ENCODE data around the gene HAUS3.

The HAUS3 gene, protein sequence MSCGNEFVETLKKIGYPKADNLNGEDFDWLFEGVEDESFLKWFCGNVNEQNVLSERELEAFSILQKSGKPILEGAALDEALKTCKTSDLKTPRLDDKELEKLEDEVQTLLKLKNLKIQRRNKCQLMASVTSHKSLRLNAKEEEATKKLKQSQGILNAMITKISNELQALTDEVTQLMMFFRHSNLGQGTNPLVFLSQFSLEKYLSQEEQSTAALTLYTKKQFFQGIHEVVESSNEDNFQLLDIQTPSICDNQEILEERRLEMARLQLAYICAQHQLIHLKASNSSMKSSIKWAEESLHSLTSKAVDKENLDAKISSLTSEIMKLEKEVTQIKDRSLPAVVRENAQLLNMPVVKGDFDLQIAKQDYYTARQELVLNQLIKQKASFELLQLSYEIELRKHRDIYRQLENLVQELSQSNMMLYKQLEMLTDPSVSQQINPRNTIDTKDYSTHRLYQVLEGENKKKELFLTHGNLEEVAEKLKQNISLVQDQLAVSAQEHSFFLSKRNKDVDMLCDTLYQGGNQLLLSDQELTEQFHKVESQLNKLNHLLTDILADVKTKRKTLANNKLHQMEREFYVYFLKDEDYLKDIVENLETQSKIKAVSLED

DNA sequence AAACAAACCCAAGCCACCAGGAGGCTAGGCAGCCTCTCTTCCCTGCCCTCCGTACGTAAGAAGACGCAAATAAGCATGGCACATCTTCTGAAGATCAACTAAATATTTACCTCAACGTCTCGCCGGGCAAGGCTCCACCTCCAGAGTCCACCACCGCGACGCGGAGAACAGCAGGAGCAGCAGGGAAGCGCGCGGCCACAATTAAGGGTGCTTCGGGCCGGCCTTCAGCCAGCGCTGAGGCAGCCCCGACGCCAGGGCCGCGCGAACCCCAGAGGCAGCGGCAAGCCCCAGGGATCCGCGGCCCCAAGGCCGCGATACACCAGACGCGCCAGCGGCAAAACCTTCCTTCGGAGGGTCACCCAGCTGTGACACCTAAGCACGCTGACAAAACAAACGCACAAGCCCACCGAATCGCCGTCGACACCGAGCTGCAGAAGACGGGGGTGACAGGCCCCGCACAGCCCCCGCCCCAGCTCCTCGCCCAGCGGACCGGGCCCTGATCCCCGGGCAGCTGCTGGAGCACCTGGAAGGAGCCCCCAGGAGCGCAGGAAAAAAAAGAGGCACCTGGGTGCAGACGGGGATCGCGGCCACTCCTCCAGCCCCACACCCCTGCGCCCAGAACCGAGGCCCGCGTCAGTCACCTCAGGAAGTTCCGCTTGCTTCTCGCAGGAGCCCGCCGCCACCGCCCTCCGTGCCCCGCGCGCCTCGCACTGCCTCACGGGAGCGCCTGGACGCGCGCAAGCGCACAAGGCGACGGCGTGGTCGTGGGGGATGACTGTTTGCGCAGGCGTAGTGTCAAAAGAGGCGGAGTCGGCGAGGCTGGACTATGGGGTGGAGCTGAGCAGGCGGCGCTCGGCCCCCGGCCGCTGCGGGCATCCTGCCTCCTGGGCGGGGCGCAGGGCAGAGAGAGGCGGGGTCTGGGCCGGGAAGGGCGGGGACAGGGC lies at the start of gene HAUS3, which contains the start of gene POLN:
Gene HAUS3 (minus strand): TSS at position 712 of the 944 bp plus-strand sequence. CDS start 1,175 bp downstream, outside the sequence.
Gene POLN (minus strand): TSS at position 712 of the 944 bp plus-strand sequence. CDS start 12,890 bp downstream, outside the sequence.
- FAIRE-seq, result no peak

GRCh38 chr4:2290974-2291704 lies 49.2 kb upstream of the HAUS3 start:
- FAIRE-seq, result no peak

GRCh38 chr4:2290488-2290887 lies 48.6 kb upstream of the HAUS3 start:
- FAIRE-seq, result no peak

GRCh38 chr4:2289955-2290333 lies 48.0 kb upstream of the HAUS3 start:
- FAIRE-seq, result no peak

- FAIRE-seq, result no peak
Measured at GRCh38 chr4:2289311-2289954, 47.5 kb upstream of the HAUS3 start.

DNA sequence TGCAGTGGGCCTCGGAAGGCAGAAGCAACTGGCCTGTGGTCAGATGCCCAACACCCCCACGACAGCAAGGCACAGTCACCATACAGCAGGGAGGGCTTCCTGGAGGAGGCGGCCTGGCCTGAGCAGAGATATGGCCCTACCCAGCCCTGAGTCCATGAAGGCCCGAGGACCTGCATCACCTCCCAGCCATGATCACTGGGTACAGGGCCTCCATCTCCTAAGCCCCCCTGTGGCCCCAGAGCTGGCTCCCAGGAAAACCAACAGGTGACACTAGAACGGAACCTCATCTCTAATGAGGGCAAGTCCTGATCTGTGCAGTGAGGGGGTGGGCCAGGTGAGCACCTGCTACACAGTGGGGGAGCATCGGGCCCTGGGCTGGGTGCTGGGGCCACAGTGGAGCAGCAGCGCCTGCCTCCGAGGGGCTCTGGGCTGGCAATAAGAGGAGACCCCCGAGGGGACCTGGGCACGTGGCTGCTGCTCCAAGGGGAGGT lies 46.2 kb upstream of the HAUS3 start:
- no peak for FAIRE-seq

- no peak for FAIRE-seq
Measured at GRCh38 chr4:2287594-2287915, 45.6 kb upstream of the HAUS3 start.

DNA sequence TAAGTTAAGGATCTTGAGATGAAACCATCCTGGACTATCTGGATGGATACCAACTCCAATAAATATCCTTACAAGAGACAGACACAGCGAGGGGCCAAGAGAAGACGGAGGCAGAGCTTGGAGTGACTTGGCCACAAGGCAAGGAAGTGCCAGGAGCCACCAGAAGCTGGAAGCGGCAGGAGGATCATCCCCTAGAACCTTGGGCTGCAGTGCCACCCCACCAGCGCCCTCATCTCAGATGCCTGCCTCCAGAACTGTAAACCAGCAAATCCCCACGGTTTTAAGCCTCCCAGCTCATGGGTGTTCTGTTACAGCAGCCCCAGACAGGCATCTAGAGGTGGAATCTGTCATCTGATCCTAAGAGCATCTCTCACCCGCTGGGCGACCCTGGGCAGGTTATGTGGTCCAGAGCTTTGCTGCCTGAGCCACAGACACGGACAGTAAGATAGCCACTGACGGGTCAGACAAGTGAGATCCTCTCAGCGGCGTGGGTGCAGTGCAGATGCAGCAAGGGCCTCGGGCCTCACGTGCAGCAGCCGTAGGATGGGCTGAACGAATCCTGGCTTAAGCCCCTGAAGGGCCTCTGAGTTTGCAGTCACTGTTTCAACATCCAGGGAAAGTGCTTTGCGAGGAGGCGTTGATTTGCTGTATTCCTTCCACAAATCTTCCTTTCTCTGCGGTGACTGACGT lies 45.1 kb upstream of the HAUS3 start:
- FAIRE-seq, result no peak

DNA sequence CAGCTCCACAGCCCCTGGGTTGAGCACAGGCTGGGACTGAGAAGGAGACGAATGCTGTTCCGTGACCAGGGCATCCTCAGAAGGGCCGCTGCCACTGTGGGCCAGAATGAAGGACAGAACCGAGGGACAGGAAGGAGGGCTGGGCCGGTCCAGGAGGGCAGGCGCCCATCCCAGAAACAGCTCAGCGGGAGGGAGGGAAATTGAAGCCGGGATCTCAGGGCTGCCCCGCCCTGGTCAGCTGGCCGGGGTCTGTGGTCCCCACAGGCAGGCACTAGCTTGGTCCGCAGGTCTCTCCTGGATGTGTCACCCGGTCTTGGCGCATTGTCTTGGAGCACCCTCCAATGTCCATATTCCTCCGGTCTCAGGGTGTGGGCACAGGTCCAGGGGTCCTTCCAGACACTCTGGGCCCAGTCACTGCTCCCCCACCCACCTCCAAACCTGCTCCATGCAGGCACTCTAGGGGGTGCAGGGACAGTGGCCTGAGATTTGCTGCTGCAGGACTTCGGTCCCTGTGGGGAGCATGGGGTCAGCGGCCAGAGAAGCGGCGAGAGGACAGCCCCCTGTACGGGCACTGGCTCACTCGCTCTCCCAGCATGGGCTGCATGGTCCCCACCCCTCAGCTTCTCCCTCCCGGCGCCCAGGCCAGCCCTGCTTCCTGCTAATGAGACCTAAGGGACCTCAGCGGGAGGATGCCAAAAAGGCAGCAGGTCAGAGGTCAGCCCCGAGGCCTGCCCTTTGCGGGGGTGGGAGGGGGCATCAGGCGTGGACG lies 43.9 kb upstream of the HAUS3 start:
- FAIRE-seq, result no peak

GRCh38 chr4:2284934-2285612 lies 43.2 kb upstream of the HAUS3 start:
- FAIRE-seq, result no peak

GRCh38 chr4:2284161-2284933 lies 42.4 kb upstream of the HAUS3 start:
- no peak for FAIRE-seq

GRCh38 chr4:2283199-2283711 lies 41.3 kb upstream of the HAUS3 start:
- no peak for FAIRE-seq

DNA sequence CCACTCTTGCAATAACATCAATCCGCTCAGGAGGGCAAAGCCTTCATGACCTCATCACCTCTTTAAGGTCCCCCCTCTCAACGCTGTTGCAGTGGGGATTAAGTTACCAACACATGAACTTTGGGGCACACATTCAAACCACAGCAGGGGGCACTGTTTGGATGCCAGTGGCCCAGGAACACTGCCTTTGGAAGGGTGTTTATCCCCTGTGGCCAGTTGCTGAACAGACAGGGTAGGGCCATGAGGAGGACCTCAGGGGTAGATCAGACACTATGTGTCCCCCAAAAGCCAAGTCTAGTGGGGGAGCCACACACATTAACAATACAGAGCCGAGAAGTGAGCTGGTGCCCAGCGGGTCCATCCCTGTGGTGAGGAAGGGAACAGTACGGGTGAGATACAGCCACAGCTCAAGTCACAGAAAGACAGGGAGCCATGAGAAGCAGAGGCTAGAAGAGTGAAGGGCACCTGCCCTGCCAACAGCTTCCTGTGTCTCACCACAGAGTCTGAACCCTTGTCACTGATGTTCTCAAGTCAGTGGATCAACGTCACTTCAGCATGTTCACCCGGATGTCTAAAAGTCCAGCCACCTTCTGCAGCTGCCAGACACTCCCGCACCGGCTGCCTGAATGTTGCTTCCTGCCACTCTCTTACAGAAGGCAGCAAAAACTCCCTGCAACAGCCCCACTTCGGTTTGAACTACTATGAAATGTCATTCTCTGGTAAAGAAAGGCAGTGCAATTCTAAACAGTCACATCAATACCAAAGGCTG lies 39.8 kb upstream of the HAUS3 start:
- FAIRE-seq, result no peak

- FAIRE-seq, result no peak
Measured at GRCh38 chr4:2280531-2281300, 38.8 kb upstream of the HAUS3 start.

- no peak for FAIRE-seq
Measured at GRCh38 chr4:2277956-2278355, 36.0 kb upstream of the HAUS3 start.

DNA sequence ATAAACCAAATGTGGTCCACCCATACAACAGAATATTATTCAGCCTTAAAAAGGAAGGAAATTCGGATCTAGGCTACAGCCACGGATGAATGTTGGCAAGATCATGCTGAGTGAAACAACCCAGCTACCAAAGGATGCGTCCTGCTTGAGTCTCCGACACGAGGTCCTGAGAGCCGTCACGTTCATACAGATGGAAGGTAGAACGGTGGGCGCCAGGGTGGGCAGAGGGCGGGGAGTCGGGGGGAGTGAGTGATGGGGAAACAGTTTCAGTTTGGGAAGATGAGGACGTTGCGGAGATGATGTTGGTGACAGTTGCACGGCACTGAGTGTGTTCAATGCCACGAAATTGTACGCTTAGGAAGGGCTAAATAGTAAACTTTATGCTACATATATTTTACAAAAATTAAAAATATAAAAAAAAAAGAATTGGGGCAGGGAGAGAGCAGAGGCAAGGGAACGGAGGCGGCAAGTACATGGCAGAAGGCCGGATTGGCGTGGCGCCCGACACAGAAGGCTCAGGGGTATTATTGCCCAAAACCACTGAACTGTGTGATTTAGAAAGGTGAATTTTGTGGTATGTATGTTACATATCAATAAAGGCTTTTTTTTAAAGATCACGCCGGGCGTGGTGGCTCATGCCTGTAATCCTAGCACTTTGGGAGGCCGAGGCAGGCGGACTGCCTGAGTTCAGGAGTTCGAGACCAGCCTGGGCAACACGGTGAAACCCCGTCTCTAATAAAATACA lies 34.8 kb upstream of the HAUS3 start:
- no peak for FAIRE-seq

All from endometrium (tissue), 2 donors.